ENCODE measurements around the gene PROCA1.

The PROCA1 gene

GRCh38 chr17:28711723-28712031 lies at the start of gene PROCA1:
PROCA1 (minus strand) TSS chr17:28711888; CDS start chr17:28711660, 228 bp downstream.
- no peak for DNase-seq (ENCODE audit: low read depth)

GRCh38 chr17:28760601-28761562 lies 49.2 kb upstream of the PROCA1 start:
- no peak for DNase-seq (ENCODE audit: low read depth)

GRCh38 chr17:28759256-28759865 lies 47.7 kb upstream of the PROCA1 start:
- DNase-seq (ENCODE audit: low read depth) = no peak

- no peak for DNase-seq (ENCODE audit: low read depth)
Measured at GRCh38 chr17:28758411-28759121, 46.9 kb upstream of the PROCA1 start.

- no peak for DNase-seq (ENCODE audit: low read depth)
Measured at GRCh38 chr17:28756049-28756804, 44.5 kb upstream of the PROCA1 start.

- no peak for DNase-seq (ENCODE audit: low read depth)
Measured at GRCh38 chr17:28755486-28755885, 43.8 kb upstream of the PROCA1 start.

- no peak for DNase-seq (ENCODE audit: low read depth)
Measured at GRCh38 chr17:28751600-28752366, 40.1 kb upstream of the PROCA1 start.

GRCh38 chr17:28750178-28751047 lies 38.7 kb upstream of the PROCA1 start:
- peak; percentile 81 for DNase-seq (ENCODE audit: low read depth)

- no peak for DNase-seq (ENCODE audit: low read depth)
Measured at GRCh38 chr17:28749516-28750177, 38.0 kb upstream of the PROCA1 start.

- DNase-seq (ENCODE audit: low read depth) = no peak
Measured at GRCh38 chr17:28748852-28749515, 37.3 kb upstream of the PROCA1 start.

- DNase-seq (ENCODE audit: low read depth) = no peak
Measured at GRCh38 chr17:28747801-28748750, 36.4 kb upstream of the PROCA1 start.

GRCh38 chr17:28747051-28747691 lies 35.5 kb upstream of the PROCA1 start:
- no peak for DNase-seq (ENCODE audit: low read depth)

GRCh38 chr17:28746611-28747050 lies 34.9 kb upstream of the PROCA1 start:
- no peak for DNase-seq (ENCODE audit: low read depth)

GRCh38 chr17:28745786-28746411 lies 34.2 kb upstream of the PROCA1 start:
- DNase-seq (ENCODE audit: low read depth) = no peak

- no peak for DNase-seq (ENCODE audit: low read depth)
Measured at GRCh38 chr17:28744972-28745785, 33.5 kb upstream of the PROCA1 start.
